Stimulated activated CD8-positive, alpha-beta memory T cell treated with anti-CD3 and anti-CD28 coated beads, Interleukin-2, amount 100 ng/mL, for 1 hour (primary cell): ENCODE measurements around the gene STPG4.

ENCODE experiments used
- DNase-seq, 2 donors: peaks; one replicate each; pipeline ENCODE4 v3.0.0-alpha.2; 2020; ENCODE audit warnings: low read depth in 2 of 2

STPG4 gene

DNA sequence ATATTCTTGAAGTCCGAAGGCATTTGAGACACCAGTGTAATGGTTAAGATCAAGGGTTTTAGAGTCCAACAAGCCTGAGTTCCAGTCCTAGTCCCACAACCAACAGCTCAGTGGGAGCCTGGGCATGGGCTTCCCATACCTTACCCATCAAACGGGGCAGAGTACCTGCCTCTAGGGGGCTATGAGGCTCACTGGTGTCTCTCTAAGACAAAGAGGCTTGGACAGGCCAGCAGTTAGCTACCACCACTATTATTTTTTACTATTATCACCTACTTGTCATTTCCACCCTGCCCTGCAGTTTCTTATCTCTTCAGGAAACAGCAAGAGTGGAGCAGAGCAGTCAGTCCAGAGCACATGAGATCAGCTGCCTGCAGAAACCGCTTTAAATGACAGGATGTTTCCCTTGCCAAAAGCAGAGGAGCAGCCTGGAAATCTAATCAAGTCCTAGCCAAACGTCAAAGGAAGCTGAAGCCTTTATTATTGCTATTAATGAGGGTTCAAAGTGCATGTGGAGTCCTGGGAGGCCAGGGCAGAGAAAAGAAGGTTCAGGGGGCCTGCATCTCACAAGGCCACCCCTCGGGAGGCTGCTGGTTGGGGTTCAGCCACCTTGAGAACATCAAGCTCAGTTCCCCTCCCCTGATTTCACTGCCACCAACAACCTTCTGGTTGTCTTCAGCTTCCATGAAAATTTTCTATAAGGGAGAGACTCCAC lies 66.6 kb downstream of the STPG4 start:
- no peak for DNase-seq

DNA sequence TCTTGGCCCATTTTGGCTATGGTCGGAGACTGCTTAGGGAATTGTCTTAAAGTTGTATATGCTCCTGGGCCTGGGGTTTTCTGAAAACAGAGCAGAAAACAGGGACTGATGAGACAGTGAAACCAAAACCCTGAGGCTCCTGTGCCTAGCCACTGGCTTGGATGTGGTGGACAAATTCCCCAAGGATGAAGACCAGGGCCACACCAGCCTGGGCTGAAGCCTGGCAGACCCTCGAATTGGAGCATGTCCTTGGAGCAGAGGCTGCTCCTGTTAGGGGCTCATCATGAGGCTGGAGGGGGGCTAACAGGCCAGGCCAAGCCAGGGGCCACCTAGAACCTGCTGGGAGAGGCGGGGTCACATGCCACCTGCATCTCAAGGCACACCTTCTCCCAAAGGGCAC lies 68.1 kb downstream of the STPG4 start:
- no peak for DNase-seq

DNA sequence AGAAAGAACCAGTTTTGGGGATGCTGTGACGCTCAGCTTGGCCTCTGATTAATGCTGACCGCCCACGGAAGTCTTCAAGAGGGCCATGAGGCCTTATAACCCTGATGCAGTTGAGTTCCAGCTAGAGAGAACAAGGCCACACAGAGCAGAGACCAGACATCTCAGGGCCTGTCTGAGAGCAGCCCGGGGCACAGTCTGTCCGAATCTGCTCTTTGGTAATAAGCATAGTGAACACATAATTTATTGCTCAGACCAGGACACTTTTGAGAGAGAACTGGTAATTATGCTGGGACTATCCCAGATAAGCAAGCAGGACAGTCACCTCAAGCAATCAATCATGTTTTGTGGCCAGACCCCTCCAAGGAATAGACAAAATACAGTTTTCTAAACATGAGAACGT lies 68.5 kb downstream of the STPG4 start:
- no peak for DNase-seq

DNA sequence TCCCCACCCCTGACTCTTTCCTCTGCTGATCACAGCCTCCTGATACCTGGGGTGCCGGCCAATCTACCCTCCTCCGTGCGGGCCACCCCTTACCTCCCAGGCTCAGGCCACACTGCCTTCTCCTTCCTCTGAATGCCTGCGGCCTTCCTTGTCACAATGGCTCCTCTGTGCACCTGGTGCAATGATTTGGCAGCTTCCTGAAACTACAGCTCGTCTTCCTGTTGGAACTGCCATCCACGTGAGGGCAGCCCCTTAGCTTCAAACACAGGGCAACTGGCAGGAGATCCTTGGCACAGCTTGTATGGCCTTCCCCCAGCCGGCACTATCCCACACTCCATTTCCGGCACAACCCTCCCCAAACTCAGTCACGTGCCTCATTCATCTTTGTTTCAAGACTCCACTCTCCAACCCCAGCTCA lies 69.0 kb downstream of the STPG4 start:
- no peak for DNase-seq

DNA sequence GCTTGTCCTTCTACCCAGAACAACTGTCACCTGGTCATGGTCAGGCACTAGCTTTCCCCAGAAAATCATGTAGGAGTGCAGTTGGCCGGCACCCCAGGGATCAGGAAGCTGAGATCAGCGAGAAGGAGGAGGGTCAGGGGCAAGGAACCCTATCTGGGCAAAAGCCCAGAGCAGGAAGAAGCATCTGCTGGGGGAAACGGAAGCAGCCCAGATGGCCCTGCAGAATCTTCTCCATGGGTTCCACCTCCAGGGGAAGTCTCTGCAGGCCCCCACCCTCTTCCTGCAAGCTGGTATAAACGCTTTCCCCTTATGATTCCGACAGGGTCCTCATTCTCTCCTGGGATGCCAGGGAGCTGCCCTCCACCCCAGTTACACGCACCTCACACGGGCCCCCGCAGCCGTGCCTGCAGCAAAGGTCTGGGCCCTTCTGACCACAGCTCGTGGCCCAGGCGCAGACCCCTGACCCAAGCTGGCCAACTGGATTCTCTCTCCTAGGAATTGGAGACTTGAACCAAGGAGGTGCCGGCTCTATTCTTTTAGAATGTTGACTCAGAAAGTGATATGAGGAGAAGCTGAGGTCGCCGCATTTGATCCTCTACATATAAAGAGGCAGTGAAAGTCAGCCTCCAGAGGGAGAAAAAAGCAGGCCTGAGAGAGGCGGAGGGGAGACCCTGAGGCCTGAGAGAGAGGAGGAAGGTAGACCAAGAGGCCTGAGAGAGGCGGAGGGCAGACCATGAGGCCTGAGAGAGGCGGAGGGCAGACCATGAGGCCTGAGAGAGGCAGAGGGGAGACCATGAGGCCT lies 71.0 kb downstream of the STPG4 start:
- no peak for DNase-seq

DNA sequence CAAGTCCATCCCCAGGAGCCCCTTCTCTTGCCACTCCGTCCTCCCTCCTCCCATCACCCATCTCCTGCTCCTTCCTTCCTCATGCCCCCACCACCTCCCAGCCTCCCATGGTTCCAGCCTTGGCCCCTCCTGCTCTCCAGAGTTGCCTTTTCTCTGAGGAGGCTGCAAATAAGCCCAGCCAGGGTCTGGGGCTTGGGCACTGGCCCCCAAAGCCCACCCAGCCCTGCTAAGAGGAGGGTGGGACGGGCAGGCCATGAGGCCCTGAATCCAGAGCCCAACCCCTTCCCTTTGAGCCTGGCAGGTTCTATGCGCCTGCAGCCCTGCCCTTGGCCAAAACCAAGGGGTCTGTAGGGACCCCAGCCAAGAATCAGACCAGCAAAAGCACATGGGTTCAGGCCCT lies 71.6 kb downstream of the STPG4 start:
- no peak for DNase-seq

DNA sequence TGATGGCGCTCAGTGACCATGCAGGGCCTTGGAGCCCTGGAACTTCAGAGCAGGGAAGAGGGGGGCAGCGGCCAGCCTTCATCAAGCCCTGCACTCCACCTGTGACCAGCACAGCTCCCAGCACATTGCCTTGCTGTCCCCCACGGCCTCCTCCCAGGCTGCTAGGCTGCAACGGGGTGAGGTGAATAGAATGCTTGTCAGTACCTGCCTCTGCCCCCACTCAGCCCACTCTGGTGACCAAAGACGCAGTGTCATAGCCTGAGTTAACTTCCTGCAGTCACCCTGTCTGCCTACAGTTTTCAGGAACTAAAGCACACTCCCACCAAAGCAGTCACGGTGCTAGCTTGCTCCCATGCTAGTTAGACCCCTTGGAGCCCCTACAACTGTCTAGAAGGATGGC lies 72.1 kb downstream of the STPG4 start:
- DNase-seq, result no peak

DNA sequence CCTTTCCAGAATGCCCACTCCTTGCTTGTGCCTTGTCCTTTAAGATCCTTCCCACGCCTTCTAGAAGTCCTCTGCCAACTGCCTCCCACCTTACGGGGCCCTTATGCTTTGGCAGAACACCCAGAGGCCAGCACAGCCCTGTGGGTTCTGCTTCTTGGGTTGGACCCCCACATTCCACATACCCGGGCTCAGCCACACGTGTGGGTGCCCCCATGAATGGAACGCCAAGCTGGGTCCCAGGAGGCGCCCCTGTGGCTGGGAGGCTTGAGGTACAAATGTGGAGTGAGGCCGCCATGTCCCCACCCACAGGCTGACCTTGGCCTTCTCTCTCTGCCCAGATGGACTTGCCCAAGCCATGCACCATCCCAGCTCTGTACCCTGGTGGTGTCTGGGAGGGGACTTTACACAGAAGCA lies 74.2 kb downstream of the STPG4 start:
- no peak for DNase-seq

DNA sequence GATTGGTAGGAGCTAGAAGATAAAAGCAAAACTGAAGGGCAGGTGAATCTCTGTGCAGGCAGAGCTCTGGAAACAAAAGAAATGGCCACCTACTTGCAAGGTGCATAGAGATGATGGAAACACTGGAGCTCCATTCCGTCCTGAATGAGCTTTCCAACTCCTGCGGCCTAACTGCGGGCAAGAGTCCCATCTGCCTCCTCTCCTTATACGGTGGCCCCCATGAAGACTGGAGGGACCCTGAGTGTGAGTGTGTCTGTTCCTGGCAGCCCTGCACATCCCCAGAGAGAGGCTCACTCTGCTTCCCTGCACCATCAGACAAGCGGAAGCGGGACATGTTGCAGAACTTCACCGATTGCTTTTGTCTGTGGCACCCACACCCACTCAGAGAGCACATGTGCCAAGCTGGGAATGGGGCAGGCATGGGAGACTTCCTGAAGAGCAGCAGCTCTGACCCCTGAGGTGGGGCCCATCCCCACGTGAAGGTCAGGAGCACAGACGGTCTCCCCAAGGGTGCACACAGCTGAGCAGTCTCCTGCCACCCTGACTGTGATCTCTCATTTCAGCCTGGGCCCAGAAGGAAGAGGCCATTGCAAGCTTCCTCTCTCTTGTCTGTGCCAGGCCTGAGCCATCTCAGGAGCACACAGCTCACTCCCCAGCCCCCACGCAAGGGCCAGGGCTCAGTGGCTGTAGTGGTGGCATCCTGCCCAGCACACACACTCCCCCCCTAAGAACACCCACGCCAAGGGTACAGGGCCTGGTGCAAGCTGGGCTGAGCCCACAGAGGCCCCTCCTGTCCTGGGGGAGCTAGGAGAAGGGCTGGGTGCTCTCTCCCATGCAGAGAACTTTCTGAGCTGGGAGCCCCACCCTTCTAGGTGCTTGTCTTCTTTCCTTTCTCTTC lies 75.3 kb downstream of the STPG4 start:
- DNase-seq, result no peak

DNA sequence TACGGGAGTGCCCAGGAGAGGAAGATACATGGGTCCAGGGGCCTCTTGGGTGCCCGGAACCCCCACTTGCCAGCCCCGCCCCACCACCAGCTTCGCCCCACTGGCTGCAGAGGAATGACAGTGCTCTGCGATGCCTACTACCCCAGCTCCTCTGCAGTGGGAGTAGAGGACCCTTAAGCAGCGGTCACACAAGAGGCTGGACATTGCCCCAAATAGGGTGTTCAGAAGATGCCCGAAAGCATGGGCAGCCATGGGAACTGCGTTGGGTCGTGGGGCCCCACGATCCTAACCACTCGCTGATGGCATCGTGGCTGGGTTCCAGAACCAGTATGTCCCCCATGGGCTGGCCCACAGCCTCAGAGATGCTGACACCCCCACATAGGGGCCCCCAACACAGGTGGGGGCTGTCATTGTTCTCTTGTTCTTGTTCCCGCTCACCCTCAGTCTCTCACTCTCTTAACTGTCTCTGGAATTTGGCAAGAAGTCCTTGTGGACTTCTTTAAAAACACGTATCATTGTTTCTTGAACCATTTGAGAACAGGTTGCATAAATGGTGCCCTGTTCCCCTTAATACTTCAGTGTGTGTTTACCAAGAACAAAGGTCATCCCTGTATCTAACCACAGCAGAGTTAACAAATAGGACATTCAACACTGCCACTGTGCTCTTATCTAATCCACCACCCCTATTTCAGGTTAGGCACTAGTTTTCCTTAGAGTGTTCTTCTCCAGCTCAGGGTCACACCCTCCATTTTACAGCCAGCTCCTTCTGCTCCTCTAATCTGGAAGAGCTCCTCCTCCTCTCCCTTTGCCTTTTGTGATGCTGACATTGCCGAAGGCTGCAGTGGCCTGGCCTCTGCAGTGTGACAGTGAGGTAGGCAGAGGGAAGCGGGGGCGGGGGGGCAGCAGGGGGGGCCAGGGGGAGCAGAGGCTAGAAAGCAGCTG lies 76.3 kb downstream of the STPG4 start:
- DNase-seq, result no peak

DNA sequence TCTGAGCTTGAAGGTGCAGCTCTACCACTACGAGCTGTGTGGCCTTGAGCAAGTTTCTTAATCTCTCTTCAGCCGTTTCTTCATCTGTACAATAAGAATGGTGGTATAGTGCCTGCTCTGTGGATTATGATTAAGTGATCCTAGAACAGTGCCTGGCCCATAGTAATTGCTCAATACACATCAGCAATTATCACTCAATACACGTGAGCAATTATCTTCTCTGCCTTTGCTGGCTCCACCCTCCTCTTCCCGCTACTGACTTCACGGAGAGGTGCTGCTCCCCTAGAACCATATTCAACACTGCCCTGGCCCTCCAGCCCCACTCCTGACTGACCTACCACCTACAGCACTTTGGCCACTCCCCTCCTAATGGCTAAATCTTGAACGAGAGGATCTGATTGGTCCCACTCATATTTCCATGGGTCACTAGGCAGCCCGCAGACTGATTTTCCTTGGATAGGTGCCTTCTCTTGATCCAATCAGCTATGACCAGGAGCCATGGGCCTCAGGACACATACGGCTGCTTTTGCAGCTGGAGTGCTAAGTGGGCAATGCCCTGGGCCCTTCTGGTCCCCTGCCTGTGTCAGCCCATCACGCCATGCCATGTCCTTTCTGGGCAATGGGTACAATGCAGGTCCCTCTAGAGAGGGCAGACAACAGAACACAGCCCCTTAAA lies 77.5 kb downstream of the STPG4 start:
- DNase-seq, result no peak

DNA sequence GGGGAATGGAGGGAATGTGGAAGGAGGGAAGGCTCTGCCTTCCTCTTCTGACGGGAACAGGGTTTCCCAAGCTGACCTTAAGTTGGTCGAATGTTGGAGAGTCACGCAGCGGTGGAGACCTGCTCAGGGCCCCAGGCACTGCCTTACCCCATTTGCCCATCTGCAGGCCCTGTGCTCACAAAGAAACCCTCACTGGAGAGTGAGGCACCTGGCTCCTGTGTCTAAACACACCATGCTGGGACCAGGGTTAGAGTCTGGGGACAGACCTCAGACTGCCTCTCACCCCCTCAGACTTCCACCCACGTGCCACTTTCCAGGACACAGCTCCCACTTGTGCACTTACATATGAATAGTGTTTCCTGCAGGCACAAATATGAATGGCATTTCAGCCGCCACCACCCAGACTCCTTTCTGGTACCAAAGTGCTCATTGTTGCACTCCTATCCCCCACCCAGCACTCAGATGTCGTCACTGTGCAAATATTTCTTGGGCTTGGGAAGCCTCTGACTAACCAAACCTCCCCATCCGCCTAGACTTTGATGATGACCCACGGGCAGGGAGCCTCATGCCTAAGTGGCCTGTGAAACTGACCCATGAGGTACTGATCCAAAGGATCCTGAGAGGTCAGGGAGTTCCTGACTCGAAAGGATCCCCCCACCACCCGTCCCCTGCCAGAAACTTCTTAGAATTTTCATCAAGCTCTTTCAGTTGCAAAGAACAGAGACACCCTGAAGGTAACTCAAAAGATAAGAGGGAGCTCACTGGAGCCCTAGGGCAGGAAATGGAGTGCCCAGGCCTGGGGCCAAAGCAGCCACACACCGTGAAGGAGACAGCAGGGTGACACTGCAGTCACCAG lies 78.3 kb downstream of the STPG4 start:
- DNase-seq, result no peak

DNA sequence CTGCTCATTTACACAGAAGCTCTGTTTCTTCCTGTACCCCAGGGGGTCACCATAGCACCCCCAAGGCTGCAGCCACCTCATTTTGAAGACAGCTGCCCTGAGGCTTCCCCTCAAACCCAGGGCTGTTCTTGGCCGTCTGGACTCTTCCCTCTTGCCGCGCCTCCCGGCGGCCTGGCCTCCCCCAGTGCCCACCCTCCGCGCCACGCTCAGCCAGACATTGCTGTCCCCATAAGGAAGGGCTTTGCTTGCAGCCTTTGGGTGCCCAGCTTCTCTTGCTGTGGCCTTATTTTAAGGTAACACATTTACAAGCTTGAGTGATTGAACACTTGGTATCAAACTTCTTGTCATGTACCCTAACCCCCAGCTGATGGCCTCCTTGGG lies 79.0 kb downstream of the STPG4 start:
- DNase-seq, result no peak

DNA sequence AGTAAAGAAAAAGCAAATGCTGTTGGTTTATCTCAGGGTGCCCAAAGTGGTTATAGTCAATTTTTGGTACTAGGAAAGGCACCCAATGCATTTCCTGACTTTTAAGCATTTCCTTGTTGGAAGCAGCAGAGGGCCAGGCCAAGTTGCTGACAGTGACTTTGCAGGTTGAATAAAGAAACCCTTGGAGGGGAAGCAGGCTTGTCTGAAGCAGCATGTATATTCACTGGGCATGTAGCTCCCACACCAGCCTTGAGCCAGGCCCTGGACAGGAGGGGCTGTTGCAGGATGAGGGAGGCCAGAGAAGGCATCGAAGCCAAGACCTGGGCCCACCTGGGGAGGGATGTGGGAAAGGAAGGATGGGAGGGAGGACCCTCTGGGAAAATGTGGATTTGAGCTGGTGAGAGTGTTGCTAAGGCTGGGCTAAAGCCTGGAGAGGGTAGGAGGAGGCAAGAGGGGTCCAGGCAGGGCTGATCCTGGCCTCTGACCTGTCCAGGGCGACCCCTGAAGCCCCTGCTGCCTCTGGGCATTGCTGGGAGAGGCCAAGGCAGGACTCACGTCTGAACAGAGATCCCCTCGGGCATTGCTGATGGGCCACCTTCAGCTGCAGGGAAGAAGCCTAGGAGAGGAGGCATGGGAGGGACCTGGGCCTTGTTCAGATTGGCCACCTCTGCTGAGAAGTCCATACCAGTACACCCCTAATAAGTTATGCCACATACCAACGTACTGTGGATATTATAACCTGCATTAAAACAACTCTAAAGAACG lies 79.6 kb downstream of the STPG4 start:
- DNase-seq, result no peak

DNA sequence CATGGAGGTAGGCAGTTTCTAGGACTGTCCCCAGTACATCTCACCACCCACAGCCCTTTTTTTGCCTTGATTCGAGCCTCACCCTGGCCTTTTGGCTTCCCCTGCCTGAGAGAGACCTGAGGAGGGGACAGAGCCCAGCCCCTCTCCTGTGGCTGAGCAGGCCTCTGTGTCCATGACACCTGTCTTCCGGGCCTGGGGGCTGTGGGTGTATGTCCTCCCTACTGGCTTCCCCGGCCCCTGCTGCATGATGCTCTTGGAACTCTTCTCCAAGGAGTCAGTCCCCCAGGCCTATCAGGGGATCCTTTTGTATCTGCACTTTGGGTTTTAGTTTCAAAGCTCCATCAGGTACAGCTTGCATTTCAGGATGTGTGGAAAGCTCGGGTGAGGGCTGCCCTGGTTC lies 80.4 kb downstream of the STPG4 start:
- DNase-seq, result no peak

DNA sequence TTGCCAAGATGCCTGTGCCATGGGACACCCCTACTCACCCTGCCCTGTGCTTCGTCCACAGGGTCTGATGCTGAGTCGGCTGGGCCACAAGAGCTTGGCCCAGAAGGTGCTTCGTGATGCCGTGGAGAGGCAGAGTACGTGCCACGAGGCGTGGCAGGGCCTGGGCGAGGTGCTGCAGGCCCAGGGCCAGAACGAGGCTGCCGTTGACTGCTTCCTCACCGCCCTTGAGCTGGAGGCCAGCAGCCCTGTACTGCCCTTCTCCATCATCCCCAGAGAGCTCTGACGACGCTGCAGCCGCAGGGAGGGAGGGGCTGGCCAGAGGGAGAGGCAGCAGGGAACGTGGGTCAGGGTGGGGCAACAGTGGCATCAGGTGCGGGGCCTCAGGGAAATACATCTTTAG lies 81.5 kb downstream of the STPG4 start:
- no peak for DNase-seq

DNA sequence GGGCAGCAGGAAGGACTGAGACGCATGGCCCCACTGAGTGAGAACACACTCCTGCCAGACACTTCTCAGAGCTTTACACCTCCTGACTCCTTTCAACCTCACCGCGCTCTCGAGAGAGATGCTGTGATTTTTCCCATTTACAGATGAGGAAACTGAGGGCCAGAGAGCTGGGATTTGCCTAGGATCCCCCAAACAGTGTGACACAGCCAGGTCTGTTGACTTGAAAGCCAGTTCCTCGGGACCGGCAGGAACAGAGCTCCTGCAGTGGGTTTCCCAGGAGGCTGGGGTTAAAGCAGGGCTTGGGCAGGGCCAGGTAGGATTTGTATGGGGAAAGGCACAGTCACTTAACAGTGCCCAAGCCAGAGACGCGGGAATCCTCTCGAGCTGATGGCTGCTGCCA lies 81.9 kb downstream of the STPG4 start:
- DNase-seq, result no peak

DNA sequence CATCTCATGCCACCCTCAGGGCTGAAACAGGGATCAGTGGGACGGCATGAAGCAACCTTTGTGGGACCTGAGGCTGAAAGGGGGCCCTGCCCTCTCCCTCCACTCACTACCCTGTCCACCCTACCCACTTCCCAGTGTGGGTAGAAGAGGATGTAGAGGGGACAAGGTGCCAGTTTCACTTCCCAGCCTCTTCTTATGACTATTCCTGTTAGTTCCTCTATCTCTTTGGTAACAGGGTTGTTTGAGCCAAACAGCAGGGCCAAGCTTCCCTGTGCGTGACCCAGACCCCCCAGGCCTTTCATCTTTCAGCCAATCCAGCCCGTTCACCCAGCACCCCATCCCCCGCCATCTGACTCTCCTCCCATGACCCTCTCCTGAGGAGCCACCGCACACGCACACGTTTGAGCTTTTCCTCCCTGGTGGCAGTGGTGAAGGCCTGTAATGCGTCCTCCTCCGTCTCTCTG lies 82.3 kb downstream of the STPG4 start:
- DNase-seq, result no peak
